ENCODE measurements around the gene NPC1L1. TPM values are rescaled to one million over a fixed set of nuclear protein-coding genes. Genes with fewer than 3 reads are reported as not detected.

Gene NPC1L1
- polyA plus RNA-seq, 1 donor (not counting 4 experiments of a cell fraction or from before 2014, with no cell fraction given): 0.01 TPM

DNA sequence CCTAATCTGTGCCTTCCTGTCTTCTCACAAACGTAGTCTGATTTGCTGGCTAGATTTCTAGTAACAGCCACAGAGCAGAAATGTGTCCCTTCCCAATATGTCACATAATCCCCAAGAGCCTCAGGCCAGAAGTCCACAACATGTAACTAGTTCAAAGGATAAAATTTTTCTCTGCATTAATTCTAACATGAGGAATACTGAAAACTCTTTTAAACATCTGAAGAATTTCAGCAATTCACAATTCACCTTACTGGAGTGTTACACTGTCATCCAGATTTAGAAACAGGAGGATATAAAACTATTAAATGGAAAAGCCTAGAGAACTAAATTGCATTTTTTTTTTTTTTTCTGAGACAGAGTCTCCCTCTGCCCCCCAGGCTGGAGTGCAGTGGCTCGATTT is 35.1 kb upstream of the NPC1L1 start:
- Histone ChIP-seq H3K4me2 (ENCODE audit: control insufficient read depth, extremely low read depth, insufficient read depth, low read depth, low read length) (no peak overlapping the region), H3K4me3 (ENCODE audit: control insufficient read depth in 2 of 3, extremely low read depth in 1 of 3, insufficient read depth in 2 of 3, low read depth in 1 of 3, low read length in 3 of 3) (no peak overlapping the region), H2AFZ (ENCODE audit: control insufficient read depth, low read length) (no peak overlapping the region), H3K79me2 (ENCODE audit: control insufficient read depth, insufficient read depth, low read length) (peaks cover 64% of the 10 kb centered on the region), H3K27ac (ENCODE audit: control insufficient read depth, insufficient read depth, low read length) (no peak overlapping the region), H3K9me3 (ENCODE audit: control insufficient read depth, low read depth, low read length) (no peaks in the 10 kb centered on the region), H3K9ac (ENCODE audit: control insufficient read depth, extremely low read depth, insufficient read depth, low read length) (no peak overlapping the region), H3K36me3 (ENCODE audit: control insufficient read depth in 2 of 2, extremely low read depth in 1 of 2, insufficient read depth in 2 of 2, low read length in 2 of 2) (peaks cover 21 to 42% of the 10 kb centered on the region in 2 experiments), H3K27me3 (ENCODE audit: control insufficient read depth, extremely low read depth, insufficient read depth, low read length) (no peaks in the 10 kb centered on the region), H3K4me1 (ENCODE audit: control insufficient read depth, extremely low read depth, insufficient read depth, low read length) (peaks cover 20% of the 10 kb centered on the region), H3K9me1 (ENCODE audit: control insufficient read depth, extremely low read depth, insufficient read depth, low read length) (no peaks in the 10 kb centered on the region), H4K20me1 (ENCODE audit: control insufficient read depth, extremely low read depth, insufficient read depth, low read length) (no peaks in the 10 kb centered on the region)
- TF ChIP-seq, protein P1, sequence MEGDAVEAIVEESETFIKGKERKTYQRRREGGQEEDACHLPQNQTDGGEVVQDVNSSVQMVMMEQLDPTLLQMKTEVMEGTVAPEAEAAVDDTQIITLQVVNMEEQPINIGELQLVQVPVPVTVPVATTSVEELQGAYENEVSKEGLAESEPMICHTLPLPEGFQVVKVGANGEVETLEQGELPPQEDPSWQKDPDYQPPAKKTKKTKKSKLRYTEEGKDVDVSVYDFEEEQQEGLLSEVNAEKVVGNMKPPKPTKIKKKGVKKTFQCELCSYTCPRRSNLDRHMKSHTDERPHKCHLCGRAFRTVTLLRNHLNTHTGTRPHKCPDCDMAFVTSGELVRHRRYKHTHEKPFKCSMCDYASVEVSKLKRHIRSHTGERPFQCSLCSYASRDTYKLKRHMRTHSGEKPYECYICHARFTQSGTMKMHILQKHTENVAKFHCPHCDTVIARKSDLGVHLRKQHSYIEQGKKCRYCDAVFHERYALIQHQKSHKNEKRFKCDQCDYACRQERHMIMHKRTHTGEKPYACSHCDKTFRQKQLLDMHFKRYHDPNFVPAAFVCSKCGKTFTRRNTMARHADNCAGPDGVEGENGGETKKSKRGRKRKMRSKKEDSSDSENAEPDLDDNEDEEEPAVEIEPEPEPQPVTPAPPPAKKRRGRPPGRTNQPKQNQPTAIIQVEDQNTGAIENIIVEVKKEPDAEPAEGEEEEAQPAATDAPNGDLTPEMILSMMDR (optimal IDR thresholded peaks at IDR 0.05 in 1 of 3, IDR thresholded peaks at IDR 0.05 in 1 of 3, conservative IDR thresholded peaks at IDR 0.05 in 1 of 3; ENCODE audit: extremely low read depth in 1 of 3, insufficient read depth in 2 of 3, low read length in 3 of 3): no peak
- no peak for TF ChIP-seq EZH2 (IDR thresholded peaks at IDR 0.05; ENCODE audit: low read length)
- dilution Hi-C loops (cut with MboI; ENCODE audit: extremely low pct_ligation_motif_present, low sequenced_read_pairs): no loop called here
- DNase-seq (ENCODE audit: low read depth, low spot score) (no peak), FAIRE-seq (no peak)

DNA sequence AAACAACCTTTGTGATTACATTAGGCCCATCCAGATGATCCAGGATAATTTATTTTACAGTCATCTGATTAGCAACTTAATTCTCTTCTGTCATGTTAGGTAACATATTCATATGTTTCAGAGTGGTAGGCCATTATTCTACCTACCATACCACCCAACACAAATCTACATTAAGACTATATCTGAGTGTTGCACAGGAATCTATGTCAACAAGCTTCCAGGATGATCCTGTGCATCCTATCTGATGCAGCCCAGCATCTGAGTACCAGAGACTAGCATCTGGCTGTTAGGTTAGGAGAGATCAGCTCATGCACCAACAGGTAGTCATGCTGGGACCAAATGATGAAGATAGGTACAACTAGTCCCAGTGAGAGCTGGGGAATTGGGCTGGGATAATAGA is 33.9 kb upstream of the NPC1L1 start:
- Histone ChIP-seq H3K79me2 (ENCODE audit: control insufficient read depth, insufficient read depth, low read length) (peaks cover 58% of the 10 kb centered on the region), H3K4me3 (ENCODE audit: control insufficient read depth in 2 of 3, extremely low read depth in 1 of 3, insufficient read depth in 2 of 3, low read depth in 1 of 3, low read length in 3 of 3) (no peak overlapping the region), H3K36me3 (ENCODE audit: control insufficient read depth in 2 of 2, extremely low read depth in 1 of 2, insufficient read depth in 2 of 2, low read length in 2 of 2) (peaks cover 28 to 49% of the 10 kb centered on the region in 2 experiments), H3K4me2 (ENCODE audit: control insufficient read depth, extremely low read depth, insufficient read depth, low read depth, low read length) (peak overlapping the region; percentile 88), H3K9me3 (ENCODE audit: control insufficient read depth, low read depth, low read length) (no peaks in the 10 kb centered on the region), H3K9me1 (ENCODE audit: control insufficient read depth, extremely low read depth, insufficient read depth, low read length) (no peaks in the 10 kb centered on the region), H2AFZ (ENCODE audit: control insufficient read depth, low read length) (no peak overlapping the region), H4K20me1 (ENCODE audit: control insufficient read depth, extremely low read depth, insufficient read depth, low read length) (no peaks in the 10 kb centered on the region), H3K9ac (ENCODE audit: control insufficient read depth, extremely low read depth, insufficient read depth, low read length) (no peak overlapping the region), H3K27me3 (ENCODE audit: control insufficient read depth, extremely low read depth, insufficient read depth, low read length) (no peaks in the 10 kb centered on the region), H3K4me1 (ENCODE audit: control insufficient read depth, extremely low read depth, insufficient read depth, low read length) (peaks cover 12% of the 10 kb centered on the region), H3K27ac (ENCODE audit: control insufficient read depth, insufficient read depth, low read length) (no peak overlapping the region)
- TF ChIP-seq, protein P1 (optimal IDR thresholded peaks at IDR 0.05 in 1 of 3, IDR thresholded peaks at IDR 0.05 in 1 of 3, conservative IDR thresholded peaks at IDR 0.05 in 1 of 3; ENCODE audit: extremely low read depth in 1 of 3, insufficient read depth in 2 of 3, low read length in 3 of 3): no peak
- no peak for TF ChIP-seq EZH2 (IDR thresholded peaks at IDR 0.05; ENCODE audit: low read length)
- DNase-seq (ENCODE audit: low read depth, low spot score) (no peak), FAIRE-seq (no peak)
- dilution Hi-C loops (cut with MboI; ENCODE audit: extremely low pct_ligation_motif_present, low sequenced_read_pairs): no loop called here

All from keratinocyte (primary cell).